CD4-positive, alpha-beta T cell treated with Interleukin-6 at 100 ng/mL for 8 hours (primary cell): ENCODE results near the gene NSG1.
"Not testable (repeated sequence)": the region's sequence is repeated elsewhere in the genome, so short reads cannot be mapped to it uniquely, and the experiment has no call there.

ENCODE experiments used
- DNase-seq: peaks from one replicate; pipeline ENCODE4 v3.0.0-alpha.2; 2020; ENCODE audit warnings: mixed read lengths, low spot score

Gene NSG1

DNA sequence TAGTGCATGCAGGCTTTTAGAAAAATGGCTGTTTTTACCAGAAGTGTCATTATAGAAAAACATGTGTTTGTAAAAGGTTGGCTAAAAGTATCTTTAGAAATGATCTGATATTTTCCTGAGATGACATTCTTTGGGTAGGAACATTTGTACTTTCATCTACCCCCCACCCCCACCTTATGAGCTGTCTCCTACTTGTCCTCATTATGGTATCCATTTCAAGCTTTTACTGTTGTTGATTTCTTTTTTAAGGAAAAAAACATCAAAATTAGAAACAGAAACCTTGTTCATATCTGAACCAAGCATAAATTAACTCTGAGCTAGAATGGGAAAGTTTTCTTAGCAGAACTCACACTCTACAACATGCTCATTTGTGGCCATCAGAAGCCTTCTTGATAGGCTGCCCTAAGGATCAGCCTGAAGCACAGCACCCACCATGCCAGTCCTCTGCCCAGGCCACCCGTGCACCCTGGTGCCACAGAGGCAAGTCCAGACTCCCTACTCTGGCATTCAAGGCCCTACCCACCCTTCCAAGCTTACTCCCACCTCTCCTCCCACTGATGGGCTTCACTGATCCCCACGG lies 49.4 kb downstream of the NSG1 start:
- DNase-seq, result no peak

DNA sequence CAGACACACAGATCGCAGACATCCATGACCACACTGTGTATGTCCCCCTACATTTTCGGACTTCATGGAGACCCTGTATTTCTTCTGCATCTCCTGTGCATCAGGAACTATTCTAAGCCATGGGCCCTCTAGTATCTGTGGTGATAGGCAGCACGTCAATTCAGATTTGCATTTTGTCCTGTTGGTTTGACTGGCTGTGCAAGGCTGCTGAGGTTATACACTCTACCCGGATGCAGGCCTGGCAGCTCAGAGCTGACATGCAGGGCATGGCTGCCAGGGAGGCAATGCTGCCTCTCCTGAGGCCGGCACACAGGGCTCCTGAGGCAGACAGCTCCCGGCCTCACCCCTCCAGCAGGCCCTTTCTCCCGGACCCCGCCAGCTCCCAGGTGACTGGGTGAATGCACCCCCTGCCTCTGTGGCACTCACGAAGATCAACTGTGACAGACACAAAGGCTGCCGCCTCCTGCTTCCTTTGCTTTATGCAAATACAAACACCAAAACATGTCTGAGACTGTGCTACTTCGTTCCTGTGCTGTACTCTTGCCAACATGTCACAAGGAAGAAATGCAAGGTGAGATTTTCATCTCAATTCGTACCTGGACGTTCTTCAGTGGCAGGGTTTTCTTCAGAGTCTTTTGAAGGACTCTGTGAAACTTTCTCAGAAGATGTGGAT lies 51.0 kb downstream of the NSG1 start:
- no peak for DNase-seq

DNA sequence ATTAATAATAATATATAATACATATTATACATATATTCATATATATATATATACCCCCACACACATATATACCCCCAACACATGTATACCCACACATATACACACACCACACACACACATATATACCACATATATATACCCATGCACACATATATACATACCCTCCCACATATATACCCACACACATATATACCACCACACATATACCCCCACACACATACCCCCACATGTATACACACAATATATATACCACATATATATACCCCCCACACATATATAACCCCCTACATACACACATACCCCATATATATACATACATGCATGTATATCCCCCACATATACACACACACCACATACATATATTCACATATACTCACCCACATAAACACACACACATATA lies 52.0 kb downstream of the NSG1 start:
- no peak for DNase-seq

DNA sequence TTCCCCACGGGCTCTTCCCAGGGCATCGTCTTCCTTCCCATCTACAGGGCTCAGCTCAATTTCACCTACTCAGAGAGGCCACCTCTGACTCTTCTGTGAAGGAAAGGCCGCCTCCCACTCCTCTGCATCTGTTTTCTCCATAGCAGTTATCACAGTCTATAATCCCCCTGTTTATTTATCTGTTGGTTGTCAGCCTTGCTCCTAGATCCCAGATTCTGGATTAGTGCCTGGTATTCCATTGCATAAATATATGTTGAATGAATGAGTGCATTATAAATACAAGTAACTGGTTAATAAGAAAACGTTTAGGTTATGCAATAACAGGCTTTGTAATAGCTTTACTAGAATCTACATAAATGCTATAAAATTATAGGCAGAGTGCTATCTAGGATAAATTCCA lies 52.9 kb downstream of the NSG1 start:
- no peak for DNase-seq

DNA sequence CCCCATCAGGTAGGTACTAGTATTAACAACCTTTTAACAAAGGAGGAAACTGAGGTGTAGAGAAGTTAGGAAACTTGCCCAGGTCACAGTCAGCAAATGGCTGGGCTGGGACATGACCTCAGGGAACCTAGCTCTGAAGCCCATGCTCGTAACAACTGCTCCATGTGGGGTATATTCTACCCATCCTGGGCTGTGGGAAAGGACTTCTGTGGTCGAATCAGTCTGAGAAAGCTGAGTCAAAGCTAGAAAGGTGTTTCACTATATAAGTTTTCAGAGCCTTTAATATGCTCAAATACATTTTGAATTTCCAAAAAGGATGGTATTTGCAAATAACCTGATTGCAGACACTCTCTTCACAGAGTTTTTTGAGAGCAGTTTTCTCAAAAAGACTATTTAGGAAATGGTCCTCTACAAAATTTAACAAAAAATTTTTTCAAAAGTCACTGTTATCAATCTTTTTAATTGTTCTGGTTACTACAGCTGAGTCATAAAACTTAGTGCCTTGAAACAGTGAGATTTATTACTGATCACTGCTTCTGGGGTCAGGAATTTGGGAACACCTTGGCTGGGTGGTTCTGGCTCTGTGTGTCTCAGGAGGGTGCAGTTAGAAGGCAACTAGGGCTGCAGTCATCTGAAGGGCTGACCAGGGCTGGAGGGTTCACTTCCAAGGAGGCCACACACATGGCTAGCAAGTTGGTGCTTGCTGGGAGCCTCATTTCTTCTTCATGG lies 53.6 kb downstream of the NSG1 start:
- no peak for DNase-seq

DNA sequence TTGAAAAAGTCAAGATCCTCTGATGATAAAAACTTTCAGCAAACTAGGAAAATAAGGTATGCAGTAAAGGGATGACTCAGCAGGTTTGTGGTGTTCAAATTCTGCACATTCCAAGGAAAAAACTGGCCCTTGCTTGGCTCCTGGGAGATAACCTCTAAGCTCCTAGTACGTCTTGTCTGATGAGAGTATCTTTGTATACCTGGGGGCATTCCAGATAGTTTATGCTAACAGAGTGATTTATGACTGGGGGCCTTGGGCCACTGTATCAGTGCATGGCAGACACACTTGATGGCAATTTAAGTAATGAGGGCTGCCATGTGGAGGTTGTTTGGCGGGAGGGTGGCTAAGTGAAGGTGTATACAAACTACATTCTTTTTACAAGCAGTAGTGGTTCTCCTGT lies 56.9 kb downstream of the NSG1 start:
- DNase-seq, result no peak

DNA sequence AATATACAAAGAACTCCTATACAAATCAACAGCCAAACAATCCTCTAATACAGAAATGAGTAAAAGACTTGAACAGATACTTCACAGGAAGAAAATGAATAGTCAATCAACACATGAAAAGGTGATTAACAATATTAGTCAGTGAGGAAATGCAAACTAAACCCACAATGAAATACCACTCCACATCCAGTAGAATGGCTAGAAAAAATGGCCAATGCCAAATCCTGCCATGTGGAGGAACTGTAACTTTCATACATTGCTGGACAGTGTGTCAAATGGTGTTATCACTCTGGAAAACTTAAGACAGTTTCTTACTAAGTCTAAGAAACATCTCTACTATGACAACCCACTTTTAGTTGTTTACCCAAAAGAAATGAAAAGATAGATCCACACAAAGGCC lies 59.5 kb downstream of the NSG1 start:
- no peak for DNase-seq

DNA sequence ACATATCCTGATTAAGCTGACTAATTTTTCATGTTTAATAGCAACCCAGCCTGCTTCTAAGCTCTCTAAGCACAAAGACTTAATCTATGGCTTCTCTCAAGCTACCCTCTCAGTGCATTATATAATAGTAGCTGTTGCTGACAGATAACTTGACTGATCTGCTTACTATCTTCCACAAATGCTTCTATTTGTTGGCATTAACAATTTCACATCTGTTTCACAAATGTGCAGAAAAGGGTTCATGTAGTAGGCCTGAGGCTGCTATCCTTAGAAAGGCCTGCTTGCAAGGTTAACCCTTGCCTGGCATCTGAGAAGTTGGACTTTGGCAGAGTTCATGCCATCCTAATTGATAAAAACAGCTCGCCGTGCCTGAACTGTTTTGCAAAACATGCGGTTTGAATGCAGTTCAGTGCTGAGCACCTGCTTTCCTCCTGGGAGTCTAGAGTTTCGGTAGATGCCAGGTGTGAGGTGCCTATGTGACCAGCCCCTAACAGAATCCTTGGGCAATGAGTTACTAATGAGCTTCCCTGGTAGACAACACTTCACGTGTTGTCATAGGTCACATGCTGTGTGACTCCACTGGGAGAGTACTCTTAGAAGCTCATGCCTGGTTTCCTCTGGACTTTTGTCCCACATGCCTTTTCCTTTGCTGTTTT lies 68.4 kb downstream of the NSG1 start:
- DNase-seq, result no peak

DNA sequence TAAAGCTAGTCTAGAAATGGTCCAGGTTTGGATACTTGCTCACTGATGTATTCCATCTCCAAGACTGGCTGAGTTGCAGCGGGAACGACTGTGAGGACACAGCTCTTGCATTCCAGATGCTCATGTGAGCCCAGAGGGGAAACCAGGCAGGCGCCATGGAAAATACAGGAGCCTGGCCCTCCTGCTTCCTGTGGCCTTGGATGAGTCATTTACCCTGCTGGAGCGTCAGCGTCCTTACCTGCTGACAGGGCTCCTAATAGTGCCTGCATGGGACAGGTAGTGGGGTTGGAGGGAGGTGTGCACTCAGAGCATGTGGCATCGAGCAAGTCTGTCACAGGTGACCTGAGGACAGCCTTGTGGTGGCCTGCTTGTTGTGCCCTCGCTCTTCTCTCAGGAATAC lies 69.4 kb downstream of the NSG1 start:
- no peak for DNase-seq

DNA sequence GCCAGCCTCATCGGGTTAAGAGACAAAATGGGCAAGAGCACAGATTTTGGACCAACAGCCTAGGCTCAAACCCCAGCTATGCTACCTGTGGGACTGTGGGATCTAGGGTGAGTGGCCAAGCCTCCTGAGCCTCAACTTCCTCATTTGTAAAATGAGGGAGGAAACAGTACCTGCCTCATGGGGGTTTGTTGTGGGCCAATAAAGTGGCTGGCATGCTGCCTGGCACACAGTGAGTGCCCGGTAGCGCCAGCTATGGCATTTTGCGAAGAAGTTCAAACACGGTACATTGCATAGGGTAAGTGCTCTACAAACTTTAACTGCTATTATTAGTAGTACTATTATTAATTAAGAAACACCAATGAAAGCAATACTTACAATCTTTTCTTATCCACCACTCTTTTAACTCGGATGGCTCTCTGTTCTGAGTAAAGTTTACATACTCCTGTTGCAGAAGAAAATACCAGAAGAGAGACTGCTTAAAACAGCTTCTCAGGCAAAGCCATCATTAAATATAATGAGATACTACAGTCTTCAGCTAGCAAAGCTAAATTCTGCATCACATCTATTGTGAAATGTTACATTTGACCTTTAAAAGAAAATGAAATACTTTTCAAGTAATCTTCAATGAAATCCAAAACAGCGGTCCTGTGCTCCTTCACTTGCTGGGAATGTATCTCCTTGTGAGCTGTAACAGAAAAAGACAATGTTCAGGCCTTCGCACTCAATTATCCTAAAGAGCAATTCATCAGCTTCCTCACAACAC lies 70.1 kb downstream of the NSG1 start:
- DNase-seq, result no peak

DNA sequence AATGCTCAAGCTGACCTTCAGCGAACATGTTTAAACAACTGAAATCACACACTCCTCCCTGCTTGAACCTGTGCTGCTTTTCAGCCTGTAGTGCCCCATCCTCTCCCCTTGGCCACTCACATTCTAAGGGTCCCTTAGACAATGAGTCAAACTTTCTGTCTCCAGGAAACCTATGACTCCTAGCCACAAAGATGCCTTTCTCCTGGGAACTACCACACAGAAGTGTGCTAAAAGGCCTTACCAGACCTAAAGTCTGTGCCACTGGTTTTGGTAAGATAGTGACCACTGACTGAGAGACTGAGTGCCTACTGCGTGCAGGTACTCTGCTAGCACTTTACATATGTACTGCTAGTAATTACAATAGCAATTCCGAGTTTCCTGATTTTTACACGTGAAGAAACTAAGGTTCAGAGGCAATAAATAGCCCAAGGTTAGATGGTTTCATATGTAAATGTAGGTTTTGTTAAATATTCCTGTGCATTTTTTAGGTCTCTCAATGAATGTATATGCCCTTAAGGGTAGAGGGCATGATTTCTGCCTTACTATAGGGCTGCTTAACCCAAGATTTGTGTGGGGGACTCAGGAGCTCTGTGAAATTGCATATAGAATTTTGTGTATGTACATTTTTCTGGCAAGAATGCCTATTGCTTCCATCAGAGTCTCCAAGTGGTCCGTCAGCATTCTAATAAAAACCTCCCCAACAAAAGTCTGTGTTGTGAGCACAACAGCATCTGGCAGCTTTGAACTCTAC lies 71.1 kb downstream of the NSG1 start:
- no peak for DNase-seq

DNA sequence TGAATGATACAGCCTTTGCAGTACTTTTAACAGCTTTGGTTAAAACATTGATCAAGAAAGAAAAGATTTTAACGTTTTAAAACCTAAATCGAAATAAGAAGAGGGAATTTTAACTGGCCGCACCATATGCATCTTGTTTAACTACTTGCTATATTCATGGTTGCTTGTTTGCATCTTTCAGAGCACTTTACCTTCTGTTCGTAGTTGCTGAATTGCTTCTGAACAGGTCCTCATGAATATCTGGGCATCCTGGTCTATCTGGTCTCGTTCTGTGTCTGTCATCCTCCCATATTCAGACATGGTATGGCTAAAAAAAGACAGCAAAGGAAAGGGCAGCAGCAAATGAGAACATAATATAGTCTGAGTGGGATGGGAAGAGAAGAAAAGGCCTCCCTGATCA lies 72.3 kb downstream of the NSG1 start:
- DNase-seq, result no peak

DNA sequence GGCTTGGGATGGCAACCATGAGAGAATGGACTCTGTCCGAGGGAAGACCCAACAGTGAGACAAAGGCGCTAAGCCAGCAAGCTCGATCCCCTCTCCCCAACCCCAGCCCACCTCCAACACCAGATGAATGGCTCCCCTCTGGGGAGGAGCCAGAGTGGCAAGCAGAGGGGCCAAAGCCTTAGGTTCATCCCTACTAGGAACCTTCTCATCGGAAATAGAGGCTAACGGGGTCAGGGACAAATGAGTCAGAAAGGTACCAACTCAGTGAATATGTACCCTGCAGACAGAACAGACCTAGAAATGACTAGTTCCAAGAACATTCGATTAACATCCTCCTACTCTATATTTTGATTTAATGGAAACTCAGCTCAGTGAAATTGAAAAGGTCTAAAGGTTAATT lies 73.9 kb downstream of the NSG1 start:
- no peak for DNase-seq

DNA sequence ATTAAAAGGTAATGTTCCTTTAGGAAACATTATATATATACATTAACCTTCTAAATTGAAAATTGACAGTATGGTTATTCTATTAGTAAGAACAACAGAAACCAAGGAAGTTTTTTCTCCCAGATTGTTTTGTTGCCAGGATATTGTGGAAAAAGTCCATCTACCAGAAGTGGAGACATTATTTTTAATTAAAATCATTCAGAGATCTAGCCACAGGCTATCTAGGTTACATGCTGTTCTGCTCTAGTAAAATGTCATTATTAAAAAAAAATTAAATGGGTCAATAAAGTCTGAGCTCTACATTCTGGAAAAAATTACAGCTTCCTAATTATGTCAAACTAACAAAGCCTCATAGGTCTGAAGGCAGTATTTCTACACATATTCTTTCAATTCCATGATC lies 74.3 kb downstream of the NSG1 start:
- no peak for DNase-seq

DNA sequence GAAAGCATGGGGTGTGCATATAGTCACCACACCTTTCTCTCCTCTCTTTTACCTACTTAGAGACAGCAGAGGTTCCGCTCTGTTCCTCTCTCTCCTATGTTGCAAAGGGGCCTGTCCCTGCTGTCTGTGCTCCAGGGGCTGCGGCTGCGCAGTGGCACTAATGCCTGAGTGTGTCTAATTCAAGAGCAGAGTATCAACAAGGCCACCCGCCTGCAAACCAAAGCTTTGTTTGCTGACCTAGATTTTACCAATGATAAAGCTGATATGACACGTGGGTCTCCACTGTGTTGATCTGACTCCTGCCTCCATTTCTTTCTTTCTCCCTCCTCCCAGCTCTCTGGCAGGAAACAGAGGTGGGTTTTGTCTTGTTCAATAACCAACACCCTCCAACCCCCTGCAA lies 74.9 kb downstream of the NSG1 start:
- DNase-seq, result peak; percentile 82

DNA sequence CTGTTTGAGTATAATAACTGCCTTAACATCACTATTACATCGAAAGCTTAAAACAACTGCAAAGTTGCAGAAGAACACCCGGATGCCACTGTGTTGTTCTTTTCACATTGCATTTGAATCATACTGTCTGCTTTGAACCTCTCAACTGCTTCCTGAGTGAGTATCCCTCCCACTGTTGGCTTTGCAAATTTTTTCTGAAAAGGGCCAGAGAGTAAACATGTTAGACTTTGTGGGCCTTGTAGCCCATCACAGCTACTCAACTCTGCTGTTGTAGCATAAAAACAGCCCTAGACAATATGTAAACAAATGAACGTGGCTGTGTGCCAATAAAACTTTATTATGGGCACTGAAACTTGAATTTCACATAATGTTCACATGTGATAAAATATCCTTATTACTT lies 76.1 kb downstream of the NSG1 start:
- peak; percentile 32 for DNase-seq

DNA sequence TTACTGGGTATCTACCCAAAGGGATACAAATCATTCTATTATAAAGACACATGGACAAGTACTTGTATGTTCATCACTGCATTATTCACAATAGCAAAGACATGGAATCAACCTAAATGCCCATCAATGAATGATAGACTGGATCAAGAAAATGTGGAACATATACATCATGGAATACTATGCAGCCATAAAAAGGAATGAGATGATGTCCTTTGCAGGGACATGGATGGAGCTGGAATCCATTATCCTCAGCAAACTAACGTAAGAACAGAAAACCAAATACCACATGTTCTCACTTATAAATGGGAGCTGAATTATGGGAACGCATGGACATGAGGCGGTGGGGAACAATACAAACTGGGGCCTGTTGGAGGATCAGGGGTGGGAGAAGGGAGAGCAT lies 78.3 kb downstream of the NSG1 start:
- DNase-seq, result not testable (repeated sequence)
